Measurements from ENCODE around the gene RPL36.

The RPL36 gene

DNA sequence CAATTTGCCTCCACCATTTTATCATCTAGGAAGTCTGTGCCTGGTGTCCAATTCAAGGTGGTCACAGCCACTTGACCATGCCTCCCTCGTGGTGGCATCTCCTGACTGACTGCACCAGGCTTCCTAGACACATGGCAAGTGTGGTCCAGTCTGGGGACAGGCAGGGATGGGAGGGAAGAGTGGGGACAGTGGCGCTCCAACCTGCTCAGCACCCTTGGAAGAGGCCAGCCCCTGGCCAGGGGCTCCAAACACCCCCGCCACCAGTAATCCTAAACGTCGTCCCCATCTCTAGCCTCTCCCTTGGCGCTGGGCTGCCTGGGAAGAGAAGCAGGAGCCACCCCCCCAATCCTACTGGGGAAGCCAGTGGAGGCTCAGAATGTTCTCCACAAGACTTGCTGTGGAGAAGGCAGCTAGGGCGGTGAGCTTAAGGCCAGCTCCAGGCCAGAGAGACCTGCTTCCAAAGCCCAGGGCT is 2.7 kb downstream of the RPL36 start:
- Histone ChIP-seq H3K4me3 (no peak overlapping the region), H3K9me3 (no peaks in the 10 kb centered on the region), H3K27me3 (no peaks in the 10 kb centered on the region), H3K36me3 (peaks cover 38 to 66% (median 63%) of the 10 kb centered on the region in 3 donors), H3K27ac (no peak overlapping the region), H3K4me1 (peaks cover 0 to 36% (median 13%) of the 10 kb centered on the region in 4 donors)
- intact Hi-C loops (cut with DNase I; ENCODE audit: low total_unique reads) = loop anchor here (10.0 kb wide), 1 partner anchor 68 kb away; the partner anchor contains the start of genes SAFB and SAFB2
- TF ChIP-seq, protein P1, sequence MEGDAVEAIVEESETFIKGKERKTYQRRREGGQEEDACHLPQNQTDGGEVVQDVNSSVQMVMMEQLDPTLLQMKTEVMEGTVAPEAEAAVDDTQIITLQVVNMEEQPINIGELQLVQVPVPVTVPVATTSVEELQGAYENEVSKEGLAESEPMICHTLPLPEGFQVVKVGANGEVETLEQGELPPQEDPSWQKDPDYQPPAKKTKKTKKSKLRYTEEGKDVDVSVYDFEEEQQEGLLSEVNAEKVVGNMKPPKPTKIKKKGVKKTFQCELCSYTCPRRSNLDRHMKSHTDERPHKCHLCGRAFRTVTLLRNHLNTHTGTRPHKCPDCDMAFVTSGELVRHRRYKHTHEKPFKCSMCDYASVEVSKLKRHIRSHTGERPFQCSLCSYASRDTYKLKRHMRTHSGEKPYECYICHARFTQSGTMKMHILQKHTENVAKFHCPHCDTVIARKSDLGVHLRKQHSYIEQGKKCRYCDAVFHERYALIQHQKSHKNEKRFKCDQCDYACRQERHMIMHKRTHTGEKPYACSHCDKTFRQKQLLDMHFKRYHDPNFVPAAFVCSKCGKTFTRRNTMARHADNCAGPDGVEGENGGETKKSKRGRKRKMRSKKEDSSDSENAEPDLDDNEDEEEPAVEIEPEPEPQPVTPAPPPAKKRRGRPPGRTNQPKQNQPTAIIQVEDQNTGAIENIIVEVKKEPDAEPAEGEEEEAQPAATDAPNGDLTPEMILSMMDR (IDR thresholded peaks at IDR 0.05) = no peak
- no peak for DNase-seq

DNA sequence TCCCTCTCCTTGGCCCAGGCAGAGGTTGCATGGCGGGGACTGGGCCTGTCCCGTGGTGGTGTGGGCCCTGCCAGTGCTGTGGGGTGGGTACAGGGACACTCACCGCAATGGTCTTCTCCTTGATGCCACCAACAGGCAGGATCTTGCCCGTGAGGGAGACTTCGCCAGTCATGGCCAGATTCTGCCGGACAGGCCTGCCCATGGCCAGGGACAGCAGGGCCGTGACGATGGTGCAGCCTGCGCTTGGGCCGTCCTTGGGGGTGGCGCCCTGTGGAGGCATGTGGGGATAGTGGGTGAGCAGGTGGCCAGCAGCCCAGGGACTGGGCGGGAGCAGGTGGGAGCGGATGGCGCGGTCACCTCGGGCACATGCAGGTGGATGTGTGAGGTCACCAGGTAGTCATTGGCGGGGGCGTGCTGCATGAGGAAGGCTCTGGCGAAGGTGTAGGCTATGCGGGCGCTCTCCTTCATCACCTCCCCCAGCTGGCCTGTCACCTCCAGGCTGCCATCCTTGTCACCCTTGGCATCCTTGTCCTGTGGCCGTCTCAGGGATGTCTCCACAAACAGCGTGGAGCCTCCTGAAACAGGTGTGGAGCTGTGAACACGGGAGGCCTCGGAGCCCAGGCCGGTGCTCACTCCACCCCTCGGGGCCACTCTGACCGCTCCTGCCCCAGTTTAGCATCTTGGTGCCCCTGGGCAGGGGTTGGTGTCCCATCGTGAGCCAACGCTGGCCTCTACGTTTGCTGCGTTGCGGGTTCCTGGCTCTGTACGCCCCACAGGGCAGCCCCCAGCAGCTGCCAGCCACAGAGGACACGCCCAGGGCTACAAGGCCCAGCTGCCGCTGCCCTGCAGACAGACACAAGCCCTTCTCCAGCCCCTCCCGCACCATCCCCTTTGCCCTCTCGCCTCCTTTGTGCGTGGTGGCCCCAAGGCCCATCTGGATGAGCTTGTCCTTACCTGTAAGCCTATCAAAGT is 3.4 kb downstream of the RPL36 start:
- Histone ChIP-seq H3K4me1 (peaks cover 0 to 36% (median 13%) of the 10 kb centered on the region in 4 donors), H3K9me3 (no peaks in the 10 kb centered on the region), H3K27me3 (no peaks in the 10 kb centered on the region), H3K27ac (no peak overlapping the region), H3K36me3 (peaks cover 41 to 73% (median 70%) of the 10 kb centered on the region in 3 donors), H3K4me3 (no peak overlapping the region)
- no peak for DNase-seq
- intact Hi-C loops (cut with DNase I; ENCODE audit: low total_unique reads) = loop anchor here (10.0 kb wide), 1 partner anchor 69 kb away; the partner anchor contains the start of genes SAFB and SAFB2
- TF ChIP-seq, protein P1 (IDR thresholded peaks at IDR 0.05) = no peak

DNA sequence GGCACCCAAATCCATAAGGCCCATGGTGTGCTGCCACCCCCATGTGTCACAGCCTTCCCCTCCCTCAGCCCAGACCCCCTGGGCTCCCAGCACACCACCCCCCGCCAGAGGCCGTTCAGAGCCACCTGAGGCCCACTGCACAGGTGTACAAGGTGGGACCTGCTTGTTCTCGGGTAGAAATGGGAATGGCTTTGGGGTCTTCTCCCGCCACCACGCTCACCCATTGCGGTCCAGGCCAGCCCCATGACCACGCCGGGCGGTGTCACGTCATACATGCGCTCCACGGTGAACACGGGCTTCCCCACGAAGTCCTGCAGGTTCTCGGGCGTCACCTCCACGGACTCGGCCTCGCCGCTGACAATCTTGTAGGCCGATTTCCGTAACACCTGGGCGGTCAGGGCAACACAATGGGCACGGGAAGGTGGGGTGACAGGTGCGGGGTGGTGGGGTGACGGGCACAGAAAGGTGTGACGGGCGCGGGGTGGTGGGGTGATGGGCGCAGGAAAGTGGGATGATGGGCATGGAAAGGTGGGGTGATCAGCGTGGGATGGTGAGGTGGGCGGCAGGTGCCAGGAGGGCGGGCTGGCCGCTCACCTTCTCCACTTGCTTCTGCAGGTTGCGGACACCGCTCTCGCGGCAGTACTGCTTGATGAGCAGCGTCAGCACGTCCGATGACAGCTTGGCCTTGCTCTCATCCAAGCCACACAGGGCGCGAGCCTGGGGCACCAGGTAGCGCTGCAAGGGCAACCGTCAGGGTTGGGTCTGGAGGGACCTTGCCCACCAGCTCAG is 4.3 kb downstream of the RPL36 start:
- Histone ChIP-seq H3K27me3 (no peaks in the 10 kb centered on the region), H3K4me1 (peaks cover 0 to 36% (median 13%) of the 10 kb centered on the region in 4 donors), H3K9me3 (no peaks in the 10 kb centered on the region), H3K4me3 (no peak overlapping the region), H3K36me3 (peaks cover 50 to 82% (median 79%) of the 10 kb centered on the region in 3 donors), H3K27ac (no peak overlapping the region)
- TF ChIP-seq, protein P1 (IDR thresholded peaks at IDR 0.05) = no peak
- intact Hi-C loops (cut with DNase I; ENCODE audit: low total_unique reads) = loop anchor here (10.0 kb wide), 1 partner anchor 70 kb away; the partner anchor contains the start of genes SAFB and SAFB2
- no peak for DNase-seq

DNA sequence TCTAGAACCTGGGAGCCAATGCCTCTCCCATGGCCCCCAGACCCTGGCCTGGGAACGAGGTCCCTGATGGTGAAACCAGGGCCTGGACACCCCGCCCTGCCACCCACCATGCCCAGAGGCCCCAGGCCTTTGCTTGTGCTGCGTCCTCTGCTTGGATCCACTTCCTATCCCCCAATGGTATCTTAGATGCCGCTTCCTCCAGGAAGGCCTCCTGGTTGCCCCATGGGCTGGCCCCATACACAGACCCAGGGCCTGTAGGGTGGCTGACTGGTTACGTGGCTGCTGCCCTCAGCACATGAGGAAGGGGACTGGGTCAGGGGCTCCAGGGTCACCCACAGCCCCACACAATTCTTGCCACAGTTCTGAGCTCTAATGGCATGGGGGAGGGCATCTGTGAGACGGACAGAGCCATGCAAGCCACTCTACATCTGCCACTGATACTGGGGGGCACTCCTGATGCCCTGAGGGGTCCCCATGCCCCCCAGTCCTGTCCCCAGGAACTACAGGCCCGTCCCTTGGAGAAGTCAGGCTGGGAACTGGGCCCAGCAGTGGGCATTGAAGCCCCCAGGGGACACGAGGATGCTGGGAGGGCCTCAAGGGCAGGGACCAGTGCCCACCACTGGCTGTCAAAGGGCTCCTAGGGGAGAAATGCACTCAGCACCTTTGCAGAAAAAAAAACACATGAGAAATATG is 5.0 kb downstream of the RPL36 start:
- H3K36me3 ChIP-seq = peaks cover 55 to 89% (median 86%) of the 10 kb centered on the region in 3 donors
- intact Hi-C loops (cut with DNase I; ENCODE audit: low total_unique reads) = loop anchor here (10.0 kb wide), 1 partner anchor 70 kb away; the partner anchor contains the start of genes SAFB and SAFB2
- H3K27me3 ChIP-seq = no peaks in the 10 kb centered on the region
- H3K27ac ChIP-seq = no peak overlapping the region
- H3K9me3 ChIP-seq = no peaks in the 10 kb centered on the region
- DNase-seq = no peak
- H3K4me1 ChIP-seq = peaks cover 0 to 31% (median 10%) of the 10 kb centered on the region in 4 donors
- TF ChIP-seq, protein P1 (IDR thresholded peaks at IDR 0.05) = no peak
- no peak overlapping the region for H3K4me3 ChIP-seq
